NCI-H524 treated with DMSO at 0.1 percent for 48 hours (cell line): ENCODE data around the gene CGB7.

Experiments used
- DNase-seq: peaks from one replicate; lab custom pipeline; 2025; lab: John Stamatoyannopoulos, UW

The CGB7 gene

DNA sequence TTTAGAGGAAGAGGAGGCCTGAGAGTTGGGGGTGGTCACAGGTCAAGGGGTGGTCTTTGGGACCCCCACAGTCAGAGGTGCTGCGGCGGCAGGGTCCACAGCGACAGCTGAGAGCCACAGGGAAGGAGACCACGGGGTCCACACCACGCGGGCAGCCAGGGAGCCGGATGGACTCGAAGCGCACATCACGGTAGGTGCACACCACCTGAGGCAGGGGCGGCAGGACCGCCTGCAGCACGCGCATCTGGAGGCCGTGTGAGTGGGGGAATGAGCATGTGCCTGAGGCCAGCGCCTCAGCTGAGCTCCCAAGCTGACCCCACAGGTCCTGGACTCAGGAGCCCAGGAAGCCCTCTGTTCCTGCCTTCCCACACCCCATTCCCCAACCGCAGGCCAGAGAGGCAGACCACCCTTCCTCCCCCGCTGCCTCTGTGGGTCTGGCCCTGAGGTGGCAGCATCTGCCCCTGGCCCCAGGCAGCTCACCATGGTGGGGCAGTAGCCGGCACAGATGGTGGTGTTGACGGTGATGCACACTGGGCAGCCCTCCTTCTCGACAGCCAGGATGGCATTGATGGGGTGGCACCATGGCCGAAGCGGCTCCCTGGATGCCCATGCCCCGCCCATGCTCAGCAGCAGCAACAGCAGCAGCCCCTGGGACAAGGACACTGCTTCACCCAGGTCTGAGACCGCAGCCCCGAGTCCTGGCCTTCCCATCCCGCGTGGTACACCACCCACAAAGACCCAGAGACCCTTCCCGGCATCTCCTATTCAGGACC is 41.3 kb downstream of the CGB7 start:
- no peak for DNase-seq

DNA sequence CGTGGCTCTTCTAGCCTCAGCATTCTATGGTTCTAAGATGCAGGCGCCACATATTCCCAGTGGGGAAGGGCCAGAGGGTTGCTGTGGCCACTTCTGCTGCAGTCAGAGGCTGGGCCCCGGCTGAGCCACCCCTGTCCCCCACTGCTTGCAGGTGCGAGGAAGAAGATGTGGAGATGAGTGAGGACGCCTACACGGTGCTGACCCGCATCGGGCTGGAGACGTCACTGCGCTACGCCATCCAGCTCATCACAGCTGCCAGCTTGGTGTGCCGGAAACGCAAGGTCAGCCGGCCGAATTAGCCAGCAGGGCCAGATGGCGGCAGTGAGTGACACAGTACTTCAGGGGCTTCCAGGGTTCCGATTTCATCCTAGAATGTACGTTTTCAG is 42.7 kb downstream of the CGB7 start:
- DNase-seq = peak; percentile 45

DNA sequence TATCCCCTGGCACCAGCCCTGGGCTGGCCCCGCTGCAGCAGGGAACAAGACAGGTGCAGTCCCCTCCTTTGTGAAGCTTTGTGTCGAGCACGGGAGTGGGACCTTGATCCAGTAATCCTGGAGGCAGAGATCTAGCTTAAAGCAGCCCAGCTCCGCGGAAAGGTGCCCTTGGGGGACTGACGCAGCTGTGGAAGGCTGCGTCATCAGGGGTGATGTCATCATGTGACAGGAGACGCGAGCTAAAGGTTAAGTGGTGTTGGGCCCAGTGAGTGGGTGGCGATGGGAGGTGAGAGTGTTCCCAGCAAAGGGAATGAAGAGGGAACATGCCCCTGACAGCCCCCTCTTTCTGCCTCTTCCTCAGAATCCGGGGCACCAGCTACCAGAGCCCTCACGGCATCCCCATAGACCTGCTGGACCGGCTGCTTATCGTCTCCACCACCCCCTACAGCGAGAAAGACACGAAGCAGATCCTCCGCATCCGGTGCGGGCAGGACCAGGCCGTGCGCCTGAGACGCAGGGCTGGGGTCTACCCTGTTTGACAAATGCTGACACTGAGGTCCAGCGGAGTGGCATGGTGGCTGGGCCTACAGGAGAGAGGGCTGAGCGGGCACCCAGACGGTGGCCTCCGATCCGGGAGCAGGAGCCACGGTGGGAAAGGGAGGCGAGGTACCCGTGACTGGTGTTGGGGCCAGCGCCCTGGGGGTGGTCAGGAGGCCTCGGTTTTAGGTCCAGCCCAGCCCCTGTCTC is 43.3 kb downstream of the CGB7 start:
- no peak for DNase-seq

DNA sequence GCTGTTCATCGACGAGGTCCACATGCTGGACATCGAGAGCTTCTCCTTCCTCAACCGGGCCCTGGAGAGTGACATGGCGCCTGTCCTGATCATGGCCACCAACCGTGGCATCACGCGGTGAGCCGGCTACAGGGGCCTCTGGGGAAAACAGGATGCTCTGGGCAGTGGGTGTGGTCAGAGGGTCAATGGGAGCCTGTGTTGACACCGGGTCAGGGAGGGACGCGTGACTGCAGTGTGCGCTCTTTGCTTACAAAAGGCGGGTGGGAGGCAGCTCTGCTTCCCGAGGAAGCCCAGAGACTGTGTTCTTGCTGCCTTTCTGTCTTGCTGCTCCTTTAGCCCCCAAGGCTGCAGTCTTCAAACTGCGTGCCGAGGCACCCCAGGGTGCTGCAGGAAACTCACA is 46.4 kb downstream of the CGB7 start:
- DNase-seq = no peak

DNA sequence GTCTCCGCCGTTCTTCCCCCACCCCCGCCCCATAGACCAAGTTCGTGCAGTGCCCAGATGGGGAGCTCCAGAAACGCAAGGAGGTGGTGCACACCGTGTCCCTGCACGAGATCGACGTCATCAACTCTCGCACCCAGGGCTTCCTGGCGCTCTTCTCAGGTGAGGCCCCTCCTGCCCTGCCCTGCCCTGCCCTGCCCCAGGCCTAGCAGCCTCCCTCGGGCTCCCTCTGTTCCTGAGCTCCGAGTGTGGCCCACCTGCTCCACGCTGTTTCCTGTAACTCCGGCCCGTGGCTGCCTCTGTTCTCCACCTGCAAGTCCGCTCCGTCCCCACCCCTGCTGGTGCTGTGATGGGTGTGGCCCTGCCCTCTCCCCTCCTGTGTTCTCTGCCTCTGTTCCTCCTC is 47.1 kb downstream of the CGB7 start:
- no peak for DNase-seq

DNA sequence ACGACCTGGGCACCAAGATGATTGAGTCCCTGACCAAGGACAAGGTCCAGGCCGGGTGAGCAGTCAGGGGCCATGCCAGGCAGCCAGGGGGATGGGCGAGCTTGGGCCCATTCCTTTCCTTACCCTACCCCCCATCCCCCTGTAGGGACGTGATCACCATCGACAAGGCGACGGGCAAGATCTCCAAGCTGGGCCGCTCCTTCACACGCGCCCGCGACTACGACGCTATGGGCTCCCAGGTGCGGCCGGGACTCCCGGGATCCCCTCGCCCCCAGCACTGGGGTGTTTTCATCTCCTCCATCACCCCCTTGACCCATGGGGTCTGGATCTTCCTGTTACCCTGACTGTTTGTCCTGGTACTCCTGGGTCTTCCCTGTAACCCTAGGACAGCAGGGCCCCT is 47.7 kb downstream of the CGB7 start:
- no peak for DNase-seq

DNA sequence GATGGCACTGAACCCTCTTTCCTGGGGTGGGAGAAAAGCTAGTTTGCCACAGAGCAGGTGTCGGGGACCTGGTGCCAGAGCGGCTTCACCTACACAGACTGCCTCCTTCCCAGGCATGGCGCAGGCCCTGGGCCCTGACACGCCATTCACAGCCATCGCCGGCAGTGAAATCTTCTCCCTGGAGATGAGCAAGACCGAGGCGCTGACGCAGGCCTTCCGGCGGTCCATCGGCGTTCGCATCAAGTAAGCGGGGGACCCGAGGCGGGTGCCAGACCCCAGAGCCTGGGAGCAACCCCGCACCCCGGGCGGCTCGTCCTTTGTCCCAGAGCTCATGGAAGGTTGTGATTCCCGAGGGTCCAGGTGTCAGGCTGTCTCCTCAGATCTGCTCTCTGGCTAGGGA is 50.6 kb downstream of the CGB7 start:
- no peak for DNase-seq

DNA sequence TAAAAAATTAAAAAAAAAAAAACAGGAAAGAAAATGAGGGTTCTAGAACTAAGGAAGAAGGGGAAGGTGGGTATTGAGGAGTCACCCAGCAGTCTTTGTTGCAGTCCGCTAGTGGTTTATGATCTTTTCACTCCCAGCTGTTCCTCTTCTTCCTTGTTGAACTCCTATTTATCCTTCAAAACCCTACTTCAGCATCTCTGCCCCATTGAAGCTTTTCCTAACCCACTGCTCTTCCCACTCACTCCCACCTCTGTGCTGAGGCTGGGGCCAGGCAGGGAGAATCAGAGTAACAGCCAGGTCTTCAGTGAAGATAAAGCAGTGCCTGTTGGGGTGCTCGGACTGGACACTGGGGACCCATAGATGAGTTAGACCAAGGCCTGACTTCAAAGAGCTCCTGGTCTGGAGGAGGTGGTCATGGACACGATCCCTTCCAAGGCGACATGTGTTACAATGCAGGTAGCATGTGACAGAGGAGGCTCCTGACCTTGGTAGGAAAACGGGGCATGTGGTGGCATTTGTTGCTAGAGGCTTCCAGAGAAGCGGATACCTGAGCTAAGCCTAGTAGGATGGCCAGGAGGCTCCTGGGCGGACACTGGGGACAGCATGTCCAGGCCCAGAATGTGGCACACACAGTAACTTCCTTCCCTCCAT is 52.5 kb downstream of the CGB7 start:
- no peak for DNase-seq
